Chondrocyte (in vitro differentiated cells): Measurements from ENCODE around the gene CDHR1. TPM values are rescaled to one million over a fixed set of nuclear protein-coding genes. Genes with fewer than 3 reads are reported as not detected.
"Not testable (repeated sequence)": the region's sequence is repeated elsewhere in the genome, so short reads cannot be mapped to it uniquely, and the experiment has no call there.

ENCODE experiments used
- DNase-seq: peaks from one replicate; pipeline ENCODE4 v3.0.0; 2021; ENCODE audit warnings: mixed read lengths, low spot score
- H3K27ac Mint-ChIP-seq: one replicate; pipeline ENCODE4 v1.8.0; 2021; ENCODE audit warnings: mild to moderate bottlenecking, moderate library complexity, mixed read lengths; ENCODE audit not compliant: unreplicated experiment
- H3K27me3 Mint-ChIP-seq: 2 replicates; pipeline ENCODE4 v1.8.0; 2021; ENCODE audit warnings: low read depth, mixed read lengths
- H3K36me3 Mint-ChIP-seq: 2 replicates; pipeline ENCODE4 v1.8.0; 2021; ENCODE audit warnings: low read depth, mixed read lengths
- H3K4me1 Mint-ChIP-seq: 2 replicates; pipeline ENCODE4 v1.8.0; 2021; ENCODE audit warnings: low read depth, mild to moderate bottlenecking, mixed read lengths
- H3K4me3 Mint-ChIP-seq: one replicate; pipeline ENCODE4 v1.8.0; 2021; ENCODE audit warnings: mild to moderate bottlenecking, moderate library complexity, mixed read lengths; ENCODE audit not compliant: unreplicated experiment
- H3K9me3 Mint-ChIP-seq: 2 replicates; pipeline ENCODE4 v1.8.0; 2021; ENCODE audit warnings: low read depth, mixed read lengths
- total RNA-seq: library from RNA; stranded (reverse); gene quantifications from 3 replicates; pipeline ENCODE4 v1.2.1, GENCODE V29; 2021
- TF ChIP-seq, protein P1 (sequence below): fragments of 200-600 bp; sonication (generic); IDR thresholded peaks from 2 replicates; pipeline ENCODE4 v1.5.0; 2021; ENCODE audit warnings: antibody characterized with exemption, mild to moderate bottlenecking, moderate library complexity

Gene CDHR1
- total RNA-seq, 1 donor from 2014 or later: 5.1 TPM

DNA sequence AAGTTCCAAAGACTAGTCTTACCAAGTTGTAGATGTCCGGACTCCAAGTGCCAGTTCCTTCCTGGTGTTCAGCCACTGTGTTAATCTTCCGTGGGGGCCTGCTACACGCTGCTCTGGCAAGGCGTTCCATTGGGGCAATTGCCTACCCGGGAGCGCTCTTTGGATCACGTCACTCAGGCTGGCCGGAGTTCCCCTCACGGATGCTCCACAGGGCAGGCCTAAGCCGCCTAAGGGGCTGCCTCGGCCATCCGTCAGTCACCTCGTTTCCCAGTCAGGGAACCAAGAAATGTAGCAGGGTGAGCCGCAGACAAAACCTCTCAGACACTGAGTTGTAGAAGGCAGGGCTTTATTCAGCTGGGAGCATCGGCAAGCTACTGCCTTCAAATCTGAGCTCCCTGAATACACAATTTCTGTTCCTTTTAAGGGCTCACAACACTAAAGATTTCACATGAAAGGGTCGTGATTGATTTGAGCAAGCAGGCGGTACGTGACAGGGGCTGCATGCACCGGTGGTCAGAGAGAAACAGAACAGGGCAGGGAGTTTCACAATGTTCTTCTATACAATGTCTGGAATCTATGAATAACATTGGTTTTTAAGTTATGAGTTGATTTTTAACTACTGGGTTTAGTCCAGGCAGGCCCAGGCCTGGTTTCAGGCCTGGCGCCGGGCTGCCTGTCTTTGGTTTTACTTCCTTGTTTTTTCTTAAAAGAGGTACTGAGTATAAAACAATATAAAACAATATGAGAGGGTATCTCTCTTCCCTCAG lies 22.5 kb upstream of the CDHR1 start:
- not testable (repeated sequence) for H3K27me3 Mint-ChIP-seq, H3K9me3 Mint-ChIP-seq, H3K36me3 Mint-ChIP-seq, DNase-seq, H3K4me1 Mint-ChIP-seq
- Mint-ChIP-seq H3K27ac (peak overlapping the region; percentile 63), H3K4me3 (peak overlapping the region; percentile 19)

DNA sequence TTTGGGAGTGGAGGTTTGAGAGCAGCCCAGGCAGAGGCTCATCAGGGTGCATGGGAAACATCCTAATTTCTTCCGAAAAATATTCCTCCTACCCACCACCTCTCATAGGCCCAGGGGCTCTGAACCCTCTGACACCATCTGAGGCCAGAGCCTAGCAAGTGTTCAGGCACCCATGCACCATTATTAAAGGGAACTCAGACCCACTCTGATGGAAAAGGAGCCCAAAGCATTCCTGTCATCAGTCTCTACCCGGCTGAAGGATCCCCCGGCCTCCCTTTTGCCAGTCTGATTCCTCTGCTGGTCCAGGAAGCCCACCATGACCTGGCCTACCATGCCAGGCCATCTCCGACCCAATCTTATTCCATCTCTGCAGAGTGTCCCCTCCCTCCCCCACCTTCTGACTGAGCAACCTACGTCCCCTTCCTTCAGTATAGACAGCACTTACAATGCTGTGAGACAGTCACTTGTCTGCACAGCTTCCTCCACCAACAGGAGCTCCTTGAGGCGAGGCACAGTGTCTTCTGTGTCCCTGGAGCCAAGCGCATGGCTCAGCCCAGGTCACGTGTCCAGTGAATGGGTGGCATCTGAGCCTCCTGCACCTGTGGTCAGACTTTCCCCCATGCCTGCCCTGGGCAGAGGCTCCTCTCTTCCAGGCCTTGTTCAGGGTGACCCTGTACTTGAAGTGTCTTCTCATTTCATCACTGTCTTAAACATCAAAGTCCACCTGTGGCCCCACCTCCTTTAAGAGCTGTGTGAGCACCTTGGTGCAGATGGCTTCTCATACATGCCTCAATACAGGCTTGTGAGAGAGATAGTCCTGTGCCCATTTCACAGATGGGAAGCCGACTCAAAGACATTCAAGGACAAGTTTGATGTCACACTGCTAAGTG lies 21.6 kb upstream of the CDHR1 start:
- Mint-ChIP-seq H3K4me1 (no peaks in the 10 kb centered on the region), H3K27me3 (peaks cover 3% of the 10 kb centered on the region), H3K27ac (peak overlapping the region; percentile 63), H3K9me3 (no peaks in the 10 kb centered on the region), H3K36me3 (no peaks in the 10 kb centered on the region), H3K4me3 (no peak overlapping the region)
- TF ChIP-seq, protein P1, sequence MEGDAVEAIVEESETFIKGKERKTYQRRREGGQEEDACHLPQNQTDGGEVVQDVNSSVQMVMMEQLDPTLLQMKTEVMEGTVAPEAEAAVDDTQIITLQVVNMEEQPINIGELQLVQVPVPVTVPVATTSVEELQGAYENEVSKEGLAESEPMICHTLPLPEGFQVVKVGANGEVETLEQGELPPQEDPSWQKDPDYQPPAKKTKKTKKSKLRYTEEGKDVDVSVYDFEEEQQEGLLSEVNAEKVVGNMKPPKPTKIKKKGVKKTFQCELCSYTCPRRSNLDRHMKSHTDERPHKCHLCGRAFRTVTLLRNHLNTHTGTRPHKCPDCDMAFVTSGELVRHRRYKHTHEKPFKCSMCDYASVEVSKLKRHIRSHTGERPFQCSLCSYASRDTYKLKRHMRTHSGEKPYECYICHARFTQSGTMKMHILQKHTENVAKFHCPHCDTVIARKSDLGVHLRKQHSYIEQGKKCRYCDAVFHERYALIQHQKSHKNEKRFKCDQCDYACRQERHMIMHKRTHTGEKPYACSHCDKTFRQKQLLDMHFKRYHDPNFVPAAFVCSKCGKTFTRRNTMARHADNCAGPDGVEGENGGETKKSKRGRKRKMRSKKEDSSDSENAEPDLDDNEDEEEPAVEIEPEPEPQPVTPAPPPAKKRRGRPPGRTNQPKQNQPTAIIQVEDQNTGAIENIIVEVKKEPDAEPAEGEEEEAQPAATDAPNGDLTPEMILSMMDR: no peak
- no peak for DNase-seq

DNA sequence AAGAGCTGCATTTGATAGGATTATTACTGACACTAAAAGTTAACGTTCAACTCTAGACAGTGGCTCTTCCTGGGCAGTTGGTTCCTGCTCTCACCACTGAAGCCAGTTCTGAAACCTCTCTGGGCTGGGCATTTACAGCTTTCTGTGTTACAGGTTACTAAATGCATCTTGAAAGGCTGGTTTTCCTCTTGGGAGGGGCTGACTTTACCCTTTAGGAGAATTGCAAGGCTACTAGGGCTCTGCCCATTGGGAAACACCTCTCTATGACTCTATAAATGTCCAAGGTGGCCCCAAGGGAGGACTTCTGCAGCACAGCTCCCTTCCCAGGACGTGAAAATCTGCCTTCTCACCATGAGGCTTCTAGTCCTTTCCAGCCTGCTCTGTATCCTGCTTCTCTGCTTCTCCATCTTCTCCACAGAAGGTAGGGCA lies 20.8 kb upstream of the CDHR1 start, which contains the start of gene GPR15LG:
GPR15LG (plus strand) TSS at position 301 of the 429 bp plus-strand sequence; CDS start at position 352, 51 bp downstream.
- H3K9me3 Mint-ChIP-seq: no peaks in the 10 kb centered on the region

DNA sequence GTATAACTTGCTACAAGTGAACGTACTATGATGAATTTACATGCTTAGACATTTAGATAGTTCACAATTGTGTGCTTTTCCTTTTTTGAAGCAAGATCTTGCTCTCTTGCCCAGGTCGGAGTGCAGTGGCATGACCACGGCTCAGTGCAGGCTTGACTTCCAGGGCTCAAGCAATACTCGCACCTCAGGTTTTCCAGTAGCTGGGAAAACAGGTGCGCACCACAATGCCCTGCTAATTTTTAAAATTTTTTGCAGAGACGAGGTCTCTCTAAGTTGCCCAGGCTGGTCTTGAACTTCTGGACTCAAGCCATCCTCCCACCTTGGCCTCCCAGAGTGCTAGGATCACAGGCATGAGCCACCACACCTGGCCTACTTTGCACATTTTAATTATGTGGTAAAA lies 18.9 kb upstream of the CDHR1 start:
- no peak for DNase-seq
- Mint-ChIP-seq H3K9me3 (no peaks in the 10 kb centered on the region), H3K27me3 (peaks cover 2% of the 10 kb centered on the region), H3K36me3 (no peaks in the 10 kb centered on the region), H3K4me3 (no peak overlapping the region), H3K4me1 (no peaks in the 10 kb centered on the region), H3K27ac (no peak overlapping the region)
- TF ChIP-seq, protein P1: no peak

More for the DNA sequence above, 20.8 kb upstream of the CDHR1 start, which contains the start of gene GPR15LG:
- Mint-ChIP-seq H3K27ac (no peak within 1 kb of the TSS), H3K27me3 (peaks cover 3% of the 10 kb centered on the region), H3K4me1 (no peaks in the 10 kb centered on the region), H3K4me3 (no peak within 1 kb of the TSS), H3K36me3 (no peaks in the 10 kb centered on the region)
- TF ChIP-seq, protein P1: no peak
- DNase-seq: no peak

DNA sequence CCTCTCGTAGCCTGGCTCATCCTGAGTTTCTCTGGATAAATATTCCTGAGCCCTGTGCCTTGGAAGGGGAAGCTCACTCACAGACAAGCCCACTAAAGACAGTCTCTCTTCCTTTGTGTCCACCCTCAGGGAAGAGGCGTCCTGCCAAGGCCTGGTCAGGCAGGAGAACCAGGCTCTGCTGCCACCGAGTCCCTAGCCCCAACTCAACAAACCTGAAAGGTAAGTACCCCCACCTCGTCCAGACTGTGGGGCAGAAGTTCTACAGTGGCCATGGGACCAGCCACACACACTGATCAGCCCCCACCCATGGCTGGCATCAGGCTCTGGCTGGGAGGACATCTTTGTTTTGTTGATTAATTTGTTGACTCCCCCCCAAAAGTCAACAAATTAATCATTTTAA lies 18.0 kb upstream of the CDHR1 start:
- TF ChIP-seq, protein P1: no peak
- Mint-ChIP-seq H3K4me3 (no peak overlapping the region), H3K36me3 (no peaks in the 10 kb centered on the region), H3K27ac (no peak overlapping the region), H3K9me3 (no peaks in the 10 kb centered on the region), H3K27me3 (no peaks in the 10 kb centered on the region), H3K4me1 (no peaks in the 10 kb centered on the region)
- DNase-seq: no peak
